ENCODE data around the gene SLC36A1.

The SLC36A1 gene

DNA sequence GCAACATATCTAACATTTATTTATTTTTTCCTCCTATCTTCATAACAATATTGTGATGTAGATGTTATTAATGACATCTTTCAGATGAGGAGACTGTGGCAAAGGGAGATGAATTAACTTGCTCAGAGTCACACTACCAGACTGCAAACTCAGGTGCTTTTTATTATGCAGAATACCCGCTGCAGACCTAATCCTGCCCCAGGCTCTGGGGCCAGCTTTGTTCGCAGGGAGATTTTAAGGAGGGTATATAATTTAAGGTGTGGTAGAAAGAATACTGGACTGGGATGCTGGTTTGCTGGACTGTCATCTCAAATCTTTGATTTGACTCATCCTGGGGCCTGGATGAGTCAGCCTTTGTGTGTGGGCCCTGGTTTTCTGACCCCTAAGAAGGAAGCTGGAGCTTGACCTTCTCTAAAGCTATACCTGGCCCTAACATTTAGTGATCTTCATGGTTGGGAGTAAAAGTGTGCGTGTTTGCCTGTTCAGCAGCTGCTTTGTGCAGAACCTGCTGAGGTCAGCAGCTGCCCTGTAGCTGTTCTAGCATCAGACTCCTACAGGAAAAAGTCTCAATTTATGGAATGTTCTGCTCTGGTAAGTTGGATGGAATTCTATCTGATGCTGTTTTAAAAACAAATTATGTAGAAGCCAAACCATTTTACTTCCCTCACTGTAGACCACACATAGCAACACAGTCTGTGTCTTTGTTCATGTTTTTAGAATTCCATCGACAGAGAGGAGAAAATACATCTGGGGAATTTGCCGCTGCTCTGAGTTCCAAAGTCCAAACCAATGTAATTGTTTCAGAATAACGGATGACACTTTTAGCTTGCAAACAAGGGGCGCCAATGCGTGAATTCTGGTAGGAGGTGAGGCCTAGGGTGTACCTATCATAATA, 4.5 kb downstream of the SLC36A1 start:
- no peak for DNase-seq

DNA sequence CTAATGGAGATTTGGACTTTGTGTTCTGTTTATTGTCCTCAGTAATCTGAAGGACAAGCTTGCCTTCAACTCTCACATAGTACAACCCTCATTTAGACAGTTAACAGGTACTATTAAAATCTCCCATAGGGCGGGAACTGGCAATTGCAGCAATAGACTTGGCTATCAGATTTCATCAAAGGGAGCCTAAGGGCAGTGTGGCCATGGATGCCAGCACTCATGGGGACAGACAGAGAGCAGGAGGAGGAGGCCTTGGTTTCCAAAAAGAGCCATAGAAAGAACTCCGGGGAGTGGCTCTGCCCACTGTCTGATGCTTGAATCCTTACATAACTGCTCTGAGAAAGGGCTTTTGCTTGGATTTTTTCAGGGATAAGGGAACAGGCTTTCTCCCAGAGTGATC, 6.8 kb downstream of the SLC36A1 start:
- DNase-seq, result no peak

DNA sequence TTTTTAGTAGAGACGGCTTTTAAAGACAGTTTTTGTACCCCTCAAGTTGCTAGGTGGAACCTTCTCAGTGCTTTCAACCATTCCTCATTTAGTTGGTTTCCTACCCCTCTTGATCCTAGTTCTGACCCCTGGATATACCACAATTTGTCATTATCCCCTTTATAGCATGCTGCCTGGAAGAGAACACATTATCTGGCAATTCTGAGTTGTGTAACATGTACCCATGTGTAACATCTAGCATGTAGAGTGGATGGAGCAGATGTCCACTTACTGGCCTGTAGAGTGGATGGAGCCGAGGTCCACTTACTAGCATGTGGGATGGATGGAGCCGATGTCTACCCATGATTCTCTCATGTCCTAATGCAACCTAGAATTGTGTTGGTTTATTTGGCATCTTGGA, 7.5 kb downstream of the SLC36A1 start:
- no peak for DNase-seq

DNA sequence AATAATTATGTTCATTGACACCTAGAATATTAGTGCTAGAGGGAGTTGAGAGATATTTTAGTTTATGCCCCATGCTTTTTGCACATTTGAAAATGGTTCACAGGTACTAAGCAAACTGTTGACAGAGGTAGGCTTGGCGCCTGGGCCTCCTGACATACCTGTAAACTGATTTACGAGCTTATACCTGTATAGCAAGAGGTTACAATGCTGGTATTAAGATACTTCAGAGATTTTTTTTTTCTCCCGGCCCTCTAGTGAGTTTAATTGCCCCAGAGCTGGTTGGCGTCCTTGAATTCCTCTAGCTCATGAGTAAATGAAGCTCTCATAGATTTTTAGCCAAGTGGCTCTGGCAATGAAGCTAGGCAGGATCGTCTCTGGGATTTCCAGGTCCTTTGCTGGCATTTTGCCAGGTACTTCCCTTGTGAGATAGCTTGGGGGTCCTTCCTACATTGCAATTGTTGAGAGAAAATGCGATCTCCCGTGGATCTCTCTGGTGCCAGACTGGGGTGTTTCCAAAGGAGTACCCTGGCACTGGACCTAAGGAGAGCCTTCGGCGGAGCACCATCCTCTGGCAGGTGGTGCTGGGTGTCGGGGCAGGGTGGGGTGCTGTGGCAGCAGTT, 9.0 kb downstream of the SLC36A1 start:
- DNase-seq, result no peak

DNA sequence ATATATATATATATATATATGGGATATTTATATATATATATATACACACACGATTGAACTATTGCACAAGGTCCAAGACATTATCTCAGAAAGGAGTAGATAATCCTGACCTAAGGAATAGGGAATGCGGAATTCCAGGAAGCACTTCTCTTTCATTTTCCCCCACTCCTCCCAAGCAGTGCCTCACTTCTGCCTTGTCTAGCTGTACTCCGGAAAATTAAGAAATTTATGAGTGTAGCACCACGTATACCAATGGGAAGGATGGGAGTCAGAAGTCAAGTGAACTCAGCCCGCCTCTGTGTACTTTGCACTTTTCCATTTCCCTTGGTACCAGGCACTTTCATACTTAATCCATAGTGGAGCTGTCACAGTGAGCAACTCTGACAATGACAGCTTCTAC, 10.9 kb downstream of the SLC36A1 start:
- DNase-seq, result no peak

DNA sequence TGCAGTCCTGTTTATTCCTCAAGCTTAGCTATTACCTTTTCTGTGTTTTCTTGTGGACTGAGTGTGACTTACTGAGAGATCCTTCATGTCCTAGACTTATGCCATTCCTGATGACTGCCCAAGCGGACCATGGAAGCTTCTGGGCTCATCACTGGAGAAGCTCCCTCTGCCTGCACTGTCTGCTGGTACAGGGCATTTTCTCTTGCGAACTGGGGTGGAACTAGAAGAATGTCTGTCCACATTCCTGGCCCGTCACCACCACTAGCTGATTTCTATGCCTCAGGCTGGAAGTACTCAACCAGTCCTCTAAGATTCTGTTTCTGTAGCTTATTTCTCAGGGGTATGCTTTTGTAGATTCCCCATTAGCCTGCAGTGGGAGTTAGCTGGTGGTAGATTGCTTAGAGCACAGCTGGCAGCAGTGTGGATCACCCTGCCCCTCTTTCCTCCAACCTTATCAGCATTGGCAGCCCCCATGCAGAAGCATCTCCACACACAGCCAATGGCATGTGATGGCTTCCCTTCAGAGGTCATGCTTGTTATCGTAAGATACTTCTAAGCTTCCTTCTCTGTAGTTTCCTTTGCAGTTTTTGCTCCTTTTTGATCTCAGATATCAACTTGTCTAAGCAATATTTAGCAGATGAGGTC, 12.4 kb downstream of the SLC36A1 start:
- no peak for DNase-seq

DNA sequence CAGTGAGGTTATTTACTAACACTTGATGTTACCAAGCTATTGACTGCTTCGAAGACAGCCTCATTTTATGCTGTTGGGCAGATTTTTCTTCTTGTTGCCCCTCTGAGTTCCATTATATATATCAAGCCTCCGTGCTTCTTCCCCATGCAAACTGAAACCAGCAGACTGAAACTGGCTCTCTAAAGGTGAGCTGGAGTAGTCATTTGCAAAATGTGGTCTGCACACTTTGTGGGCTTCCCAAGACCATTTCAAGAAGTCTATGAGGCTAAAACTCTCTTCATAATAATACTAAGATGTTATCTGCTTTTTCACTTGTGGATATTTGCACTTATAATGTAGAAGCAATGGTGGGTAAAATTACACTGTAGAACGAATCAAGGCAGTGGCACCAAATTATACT, 13.9 kb downstream of the SLC36A1 start:
- DNase-seq, result no peak

DNA sequence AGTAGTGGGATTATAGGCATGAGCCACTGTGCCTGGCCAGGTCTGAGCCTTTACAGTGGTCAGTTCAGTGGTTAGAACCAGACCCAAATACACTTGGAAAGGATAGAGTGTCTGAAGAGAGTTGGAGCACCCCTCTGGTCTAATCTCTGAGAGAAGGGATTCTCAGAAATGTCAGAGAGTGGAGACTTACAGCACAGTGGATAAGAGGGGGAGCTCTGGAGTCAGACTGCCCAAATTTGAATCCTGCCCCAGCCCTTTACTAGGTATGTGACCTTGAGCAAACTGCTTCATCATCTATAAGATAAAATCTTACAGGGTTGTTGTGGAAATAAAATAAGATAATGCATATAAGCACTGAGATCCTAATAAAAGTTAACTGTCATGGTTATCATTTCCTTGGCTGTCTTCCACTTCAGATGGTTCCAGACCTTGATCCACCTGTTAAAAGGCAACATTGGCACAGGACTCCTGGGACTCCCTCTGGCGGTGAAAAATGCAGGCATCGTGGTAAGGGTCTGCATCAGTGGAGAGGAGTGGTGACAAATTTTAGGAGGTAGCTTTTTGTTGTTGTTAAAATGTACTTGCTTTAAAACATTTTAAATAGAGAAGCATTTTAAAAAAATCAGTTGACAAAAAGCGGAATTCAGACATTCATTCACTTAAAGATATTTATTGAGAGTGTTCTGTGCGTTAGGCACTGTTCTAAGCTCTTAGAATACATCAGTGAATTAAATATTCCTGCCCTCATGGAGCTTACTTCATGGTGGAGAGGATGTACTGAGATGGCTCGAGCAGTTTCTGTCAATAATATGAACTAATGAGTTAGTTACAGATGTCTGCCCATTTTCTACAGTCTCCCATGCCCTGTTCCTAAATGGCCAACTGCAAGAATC, 16.0 kb downstream of the SLC36A1 start:
- DNase-seq, result no peak

DNA sequence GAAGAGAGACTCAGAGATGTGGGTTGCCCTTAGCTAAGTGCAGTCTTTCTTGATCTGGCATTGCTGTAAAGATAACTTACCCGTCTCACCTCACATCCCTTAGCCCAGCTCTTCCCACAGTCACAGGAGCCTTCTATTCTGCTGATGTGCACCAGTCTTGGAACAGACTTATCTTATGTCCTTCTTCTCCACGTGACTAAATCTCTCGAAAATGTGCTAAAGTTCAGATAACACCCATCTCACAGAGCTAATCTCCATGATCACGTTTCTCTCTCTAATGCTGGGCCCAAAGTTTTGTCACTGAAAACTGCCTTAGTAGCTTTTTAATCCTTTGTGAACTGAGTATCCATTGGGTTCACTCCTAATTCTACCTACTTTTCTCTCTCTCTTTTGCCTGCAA, 16.7 kb downstream of the SLC36A1 start:
- DNase-seq, result no peak

DNA sequence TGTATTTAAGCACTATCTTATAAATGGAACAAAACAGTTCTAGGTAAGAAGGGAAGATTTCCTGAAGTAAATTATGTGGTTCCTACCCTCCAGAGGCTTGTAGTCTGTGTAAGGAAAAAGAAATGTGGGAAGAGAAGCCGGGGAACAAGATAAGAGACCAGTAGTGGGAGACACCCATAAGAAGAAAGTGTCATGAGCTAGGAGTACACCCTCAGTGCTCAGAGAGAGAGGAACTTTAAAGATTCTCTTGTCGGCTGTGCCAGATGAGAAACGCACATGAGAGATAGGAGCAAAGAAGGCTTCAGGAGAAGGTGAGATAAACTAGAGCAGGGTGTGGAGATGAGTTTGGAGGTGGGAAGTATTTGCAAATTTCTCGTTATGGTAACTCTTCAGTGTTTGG, 18.1 kb downstream of the SLC36A1 start:
- DNase-seq, result no peak

DNA sequence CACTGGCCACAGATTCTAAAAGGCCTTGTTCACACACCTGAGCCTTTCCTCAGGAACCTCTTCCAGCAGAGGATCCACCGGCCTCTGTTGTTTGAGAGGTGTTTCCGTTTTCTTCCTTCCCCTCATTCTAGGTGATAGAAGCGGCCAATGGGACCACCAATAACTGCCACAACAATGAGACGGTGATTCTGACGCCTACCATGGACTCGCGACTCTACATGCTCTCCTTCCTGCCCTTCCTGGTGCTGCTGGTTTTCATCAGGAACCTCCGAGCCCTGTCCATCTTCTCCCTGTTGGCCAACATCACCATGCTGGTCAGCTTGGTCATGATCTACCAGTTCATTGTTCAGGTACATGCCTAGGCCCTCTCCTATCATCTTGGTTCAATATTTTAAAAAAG, 20.2 kb downstream of the SLC36A1 start:
- DNase-seq, result no peak

DNA sequence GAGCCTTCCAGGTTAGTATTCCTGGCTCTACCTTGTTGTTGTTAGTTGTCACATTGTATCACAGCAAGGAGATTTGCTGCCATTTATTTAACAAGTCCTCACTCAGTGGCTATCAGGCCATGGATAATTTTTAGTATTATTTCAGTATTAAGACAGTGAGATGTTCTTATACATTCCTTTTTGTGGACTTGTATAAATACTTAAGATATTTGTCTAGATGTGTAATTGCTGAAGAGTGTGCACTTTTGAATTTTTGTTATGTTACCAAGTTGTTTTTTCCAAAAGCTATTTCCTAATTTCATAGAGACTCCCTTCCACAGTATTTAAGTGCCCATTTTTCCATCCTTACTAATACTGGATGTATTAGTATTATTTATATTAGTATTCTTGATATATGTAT, 22.0 kb downstream of the SLC36A1 start:
- no peak for DNase-seq

DNA sequence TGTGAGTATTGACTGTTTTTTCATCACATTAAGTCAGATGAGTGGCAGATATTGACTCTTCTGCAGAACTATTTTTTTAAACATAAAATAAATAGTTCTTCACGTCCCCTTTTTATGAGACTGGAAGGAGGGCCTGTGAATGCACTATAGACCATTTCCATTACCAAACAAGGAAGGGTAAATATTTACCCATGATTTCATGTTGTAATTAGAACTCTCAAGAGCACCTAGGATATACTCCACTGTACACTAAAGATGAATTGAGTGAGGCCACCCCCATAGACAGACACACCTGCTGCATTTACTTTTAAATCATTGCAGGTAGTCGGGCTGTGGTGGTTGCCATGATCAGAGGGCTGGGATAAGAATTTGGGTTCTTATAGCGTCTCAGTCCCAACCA, 22.6 kb downstream of the SLC36A1 start:
- DNase-seq, result peak; percentile 57 to 76

DNA sequence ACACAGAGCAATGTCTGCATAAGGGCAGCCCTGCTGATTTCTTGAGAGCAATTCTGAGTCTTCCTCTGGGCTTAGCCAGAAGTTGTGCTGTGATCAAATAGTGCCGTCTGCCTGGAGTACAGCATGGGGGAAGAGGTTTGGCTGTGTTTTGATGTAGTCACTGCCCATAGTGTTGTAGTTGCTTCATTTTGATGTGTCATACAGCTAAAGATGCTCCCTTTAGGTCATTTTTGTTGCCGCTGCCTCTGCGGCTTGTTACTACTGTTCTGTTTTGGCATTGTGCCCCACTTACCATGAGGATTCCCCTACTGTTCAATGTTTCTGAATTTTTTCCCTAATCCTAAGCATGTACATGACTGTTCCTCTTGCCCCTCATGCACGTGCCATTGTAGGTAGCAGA, 23.0 kb downstream of the SLC36A1 start:
- peak in 1 of 2 experiments; percentile 41 for DNase-seq

DNA sequence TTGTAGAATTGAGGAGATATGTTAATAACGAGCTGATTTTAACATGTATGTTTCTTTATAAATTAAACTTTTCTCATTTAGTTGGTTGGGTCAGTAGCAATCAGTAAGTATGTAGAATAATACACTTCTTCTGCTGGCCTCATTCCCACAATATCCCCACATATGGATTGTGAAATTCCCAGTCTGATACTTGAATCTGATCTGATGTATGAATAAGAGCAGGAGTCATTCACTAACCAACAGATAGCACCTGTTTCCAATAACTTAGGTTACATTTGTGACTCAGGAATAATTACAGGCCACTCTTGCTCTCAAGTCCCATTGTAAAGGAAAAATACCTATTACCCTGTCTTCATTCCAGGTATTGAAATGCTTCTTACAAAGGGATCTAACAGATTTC, 23.9 kb downstream of the SLC36A1 start:
- no peak for DNase-seq

DNA sequence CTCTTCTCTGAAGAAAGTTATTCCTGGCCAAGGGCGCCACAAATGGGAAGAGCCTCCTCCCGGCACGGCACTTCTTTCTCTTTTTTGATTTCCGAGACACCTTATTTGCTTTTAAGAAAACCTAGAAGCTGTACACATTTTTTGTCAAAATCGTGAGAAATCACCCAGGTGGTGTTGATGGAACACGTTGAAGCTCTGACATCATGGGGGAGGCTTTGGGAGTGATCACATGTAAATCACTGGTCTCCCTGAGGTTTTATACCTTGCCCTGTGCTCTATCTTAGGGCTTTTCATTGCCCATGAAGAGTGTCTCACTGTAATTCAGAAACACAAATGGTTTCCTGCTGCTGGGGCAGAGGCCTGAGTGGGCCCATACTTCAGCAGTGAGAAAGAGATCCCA, 27.4 kb downstream of the SLC36A1 start:
- DNase-seq, result no peak

DNA sequence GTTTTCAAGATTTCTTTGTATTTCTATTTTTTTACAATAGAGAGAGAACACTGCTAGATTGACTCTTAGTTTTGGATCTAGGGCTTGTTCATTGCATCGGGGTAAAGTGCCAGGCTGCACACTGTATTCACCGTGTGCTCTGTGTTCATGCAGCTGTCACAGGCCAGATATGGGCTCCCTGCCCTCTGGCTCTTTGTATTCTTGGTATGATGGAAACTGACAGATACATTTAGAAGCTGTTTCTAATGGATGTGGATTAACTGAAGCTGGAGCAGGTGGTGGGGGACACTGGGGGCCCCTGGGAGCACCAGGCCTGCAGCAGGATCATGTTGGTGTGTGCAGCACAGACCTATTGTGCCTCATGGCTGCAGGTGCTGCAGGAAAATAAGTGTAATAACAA, 28.0 kb downstream of the SLC36A1 start:
- no peak for DNase-seq

DNA sequence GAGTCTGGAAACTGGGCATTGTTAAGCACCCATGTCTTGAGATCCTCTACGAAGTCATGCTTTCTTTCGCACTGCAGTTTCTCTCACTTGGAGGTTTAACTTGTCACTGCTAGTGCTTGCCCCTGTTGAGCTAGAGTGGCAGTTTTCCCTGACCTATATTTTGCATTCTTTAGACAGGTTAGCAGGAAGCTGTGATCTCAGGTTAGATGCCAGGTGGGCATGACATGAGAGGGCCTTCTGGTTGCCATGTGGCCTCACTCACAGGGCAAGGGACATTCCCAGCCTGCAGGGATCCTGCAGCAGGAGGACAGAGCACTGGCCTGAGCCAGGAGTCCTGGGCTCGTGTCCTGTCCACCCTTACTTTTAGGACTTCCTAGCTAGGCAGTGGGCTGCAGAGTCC, 28.6 kb downstream of the SLC36A1 start:
- DNase-seq, result no peak

DNA sequence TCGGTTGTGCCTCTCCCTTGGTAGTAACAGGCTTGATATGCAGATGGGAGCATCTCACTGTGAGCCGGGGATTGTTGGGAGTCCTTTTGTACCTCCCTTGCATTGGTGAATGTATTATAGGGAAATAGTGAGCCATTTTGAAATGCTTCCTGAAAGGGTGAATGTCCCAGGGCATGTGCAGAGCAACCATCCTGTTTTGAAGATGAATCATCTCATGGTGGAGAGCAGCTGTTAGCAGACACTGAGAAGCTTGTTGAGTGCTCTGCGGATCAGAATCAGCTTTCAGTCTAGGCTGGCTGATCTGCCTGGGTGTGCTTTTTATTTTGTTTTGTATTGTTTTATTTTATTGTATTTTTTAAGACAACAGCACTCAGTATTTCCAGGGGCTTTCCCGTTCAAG, 29.7 kb downstream of the SLC36A1 start:
- no peak for DNase-seq

DNA sequence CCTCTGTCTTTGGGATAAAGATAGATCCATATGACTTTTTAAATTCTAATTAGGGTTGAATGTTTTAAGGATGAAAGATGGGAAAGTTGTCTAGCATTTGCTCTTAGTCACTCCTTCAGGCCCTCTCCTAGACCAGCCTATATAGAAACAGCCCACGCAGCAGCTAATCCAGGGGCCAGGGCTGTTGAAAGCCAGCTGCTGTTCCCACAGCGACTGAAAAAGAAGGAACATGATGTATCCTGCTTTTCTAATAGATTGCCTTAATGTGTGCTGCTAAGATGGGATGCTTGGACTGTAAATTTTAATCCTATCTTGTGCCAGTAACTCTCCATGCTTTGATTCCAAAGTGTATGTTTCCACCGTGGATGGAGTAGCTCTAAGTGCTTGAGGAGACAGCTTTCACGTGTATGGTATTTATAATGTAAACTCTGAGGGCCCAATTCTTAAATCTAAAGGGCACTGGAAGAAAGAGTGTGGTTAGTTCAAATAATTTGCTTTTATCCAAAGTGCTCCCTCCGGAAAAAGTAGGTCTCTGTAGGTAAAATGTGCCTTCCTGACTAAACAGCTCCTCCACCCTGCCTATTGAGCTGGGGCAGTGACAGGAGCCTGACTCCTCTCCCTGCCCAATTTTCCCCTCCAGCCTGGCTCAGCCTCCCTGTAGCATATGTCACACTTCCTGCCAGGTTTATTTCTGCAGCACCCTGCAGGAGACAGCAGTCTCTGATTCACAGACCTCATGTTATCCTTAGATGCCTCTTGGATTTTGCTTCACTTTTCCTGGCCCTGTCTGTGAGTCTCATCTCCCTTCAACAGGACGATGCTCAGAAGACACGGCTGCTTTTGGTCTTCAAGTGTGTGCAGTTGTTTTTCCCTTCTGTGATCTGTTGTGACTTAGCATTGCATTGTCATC, 33.2 kb downstream of the SLC36A1 start:
- no peak for DNase-seq

DNA sequence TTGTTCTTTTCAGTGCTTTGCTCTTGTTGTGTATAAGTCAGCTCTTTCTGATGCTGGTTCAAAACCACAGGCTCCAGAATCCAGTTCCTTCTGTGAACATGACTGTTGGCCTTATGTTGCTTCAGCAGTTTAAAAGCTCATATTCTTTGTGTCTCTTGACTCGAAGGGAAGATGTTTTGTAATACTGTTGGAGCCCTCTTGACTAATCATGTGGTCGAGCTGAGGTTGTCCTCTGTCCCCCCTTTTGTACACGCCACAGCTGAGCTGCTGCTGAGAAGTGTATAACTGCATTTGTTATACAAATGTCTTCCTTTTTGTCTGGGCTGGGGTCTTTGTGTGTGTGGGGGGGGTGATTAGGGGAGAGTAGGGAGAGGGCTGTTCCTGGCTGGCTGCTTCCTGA, 35.8 kb downstream of the SLC36A1 start:
- no peak for DNase-seq

DNA sequence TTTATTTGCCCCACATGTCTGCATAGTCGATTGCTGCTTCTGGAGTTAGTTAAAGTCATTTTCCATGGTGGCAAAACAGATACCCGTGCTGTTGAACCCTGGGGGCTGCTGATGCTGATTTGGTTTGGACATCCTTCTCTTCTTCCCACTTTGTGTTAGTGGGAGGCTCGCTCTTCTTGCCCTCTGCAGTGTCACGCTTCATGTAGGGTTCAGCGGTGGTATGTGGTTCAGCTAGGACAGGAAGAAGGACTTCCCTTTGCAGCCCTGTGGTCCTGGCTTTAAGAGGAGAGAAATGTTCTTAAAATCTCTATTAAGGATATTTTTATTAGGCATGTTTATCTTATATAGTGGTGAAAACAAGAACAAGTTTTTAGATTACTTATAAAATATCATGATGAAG, 36.2 kb downstream of the SLC36A1 start:
- no peak for DNase-seq
